CMK (cell line): ENCODE results near the gene HOPX.
"Not testable (repeated sequence)": the region's sequence is repeated elsewhere in the genome, so short reads cannot be mapped to it uniquely, and the experiment has no call there.

Source experiments
- DNase-seq: peaks from one replicate; pipeline ENCODE4 v3.0.0-alpha.2; 2010; ENCODE audit warnings: low read depth

The HOPX gene

DNA sequence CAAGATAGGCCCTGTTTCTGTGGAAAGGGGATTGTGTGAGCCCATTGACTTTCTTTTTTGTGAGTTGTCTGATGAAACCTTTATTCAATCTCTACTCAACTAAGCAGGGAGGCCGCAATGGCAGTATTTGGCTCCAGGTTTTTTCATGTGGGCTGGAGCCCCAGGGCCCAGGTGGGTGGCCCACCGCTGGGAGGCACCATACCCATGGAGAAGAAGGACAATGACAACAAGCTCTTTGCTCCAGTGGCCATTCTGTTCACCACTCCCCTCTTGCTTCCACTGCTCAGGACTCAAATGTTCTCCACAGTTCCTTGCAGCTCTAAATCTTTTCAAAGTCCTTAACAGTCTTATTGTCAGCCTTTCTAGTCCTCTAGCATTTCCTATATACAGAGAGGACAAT, 54.1 kb downstream of the HOPX start:
- DNase-seq = no peak

DNA sequence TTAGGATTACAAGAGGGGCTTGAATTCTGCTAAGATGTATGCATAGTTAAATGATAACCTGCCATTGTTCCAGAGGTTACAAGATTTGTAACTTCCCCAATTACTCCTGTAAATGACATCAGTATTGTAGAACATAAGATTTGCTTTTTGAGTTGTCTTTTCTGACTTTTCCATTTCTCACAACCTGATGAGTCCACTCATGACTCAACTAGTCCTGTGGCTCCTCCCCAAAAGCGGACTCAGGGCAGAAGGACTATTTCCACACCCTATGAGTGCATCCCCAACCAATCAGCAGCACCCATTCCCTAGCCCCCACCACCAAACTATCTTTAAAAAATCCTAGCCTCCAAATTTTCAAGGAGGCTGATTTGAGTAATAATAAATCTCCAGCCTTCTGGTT, 54.7 kb downstream of the HOPX start:
- DNase-seq = no peak

DNA sequence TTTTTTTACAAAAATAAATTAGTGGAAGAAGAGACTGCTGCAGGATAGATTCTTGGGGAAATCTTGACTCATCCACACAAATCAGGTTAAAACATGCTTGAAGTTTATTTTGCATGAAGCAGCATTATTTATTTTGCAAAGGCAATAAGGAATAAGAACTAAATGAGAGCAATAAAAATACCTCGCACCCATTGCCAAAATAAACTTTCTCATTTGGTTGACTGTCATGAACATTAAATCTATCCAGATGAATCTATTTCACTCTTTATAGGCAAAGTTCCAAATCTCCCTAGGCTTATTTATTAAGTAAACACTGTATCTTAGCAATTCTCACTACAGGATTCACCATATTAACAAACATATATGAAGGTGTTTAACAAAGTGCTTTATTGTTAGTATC, 58.9 kb downstream of the HOPX start:
- no peak for DNase-seq

DNA sequence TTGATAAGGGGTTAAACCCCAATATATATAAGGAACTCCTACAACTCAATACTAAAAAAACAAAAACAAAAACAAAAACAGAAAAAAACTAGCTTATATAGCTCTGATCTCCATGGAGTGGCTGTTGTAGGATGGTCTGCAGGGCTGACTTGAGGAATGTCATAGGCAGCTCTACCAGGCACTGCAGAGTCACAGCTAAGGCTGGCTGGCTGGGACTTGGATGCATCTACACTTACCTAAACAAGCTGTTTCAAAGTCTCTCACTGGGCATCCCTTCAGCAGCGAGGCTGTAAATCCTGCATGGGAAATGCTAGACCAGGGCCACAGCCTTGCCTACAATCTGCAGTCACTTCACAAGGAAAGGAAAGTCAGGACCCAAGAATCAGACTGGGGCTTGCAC, 61.3 kb downstream of the HOPX start:
- no peak for DNase-seq

DNA sequence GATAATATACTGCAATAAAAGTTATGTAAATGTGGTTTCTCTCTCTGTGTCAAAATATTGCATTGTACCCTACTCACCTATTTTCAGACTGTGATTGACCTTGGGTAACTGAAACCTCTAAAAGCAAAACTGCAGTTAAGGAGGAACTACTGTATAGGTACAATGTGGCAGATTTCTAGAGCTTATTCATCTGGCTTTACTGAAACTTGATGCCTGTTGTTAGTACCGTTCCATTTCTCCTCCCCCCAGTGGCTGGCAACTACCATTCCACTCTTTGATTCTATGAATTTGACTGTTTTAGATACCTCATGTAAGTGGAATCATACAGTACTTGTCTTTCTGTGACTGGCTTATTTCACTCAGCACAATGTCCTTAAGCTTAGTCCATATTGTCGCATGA, 61.9 kb downstream of the HOPX start:
- DNase-seq = no peak

DNA sequence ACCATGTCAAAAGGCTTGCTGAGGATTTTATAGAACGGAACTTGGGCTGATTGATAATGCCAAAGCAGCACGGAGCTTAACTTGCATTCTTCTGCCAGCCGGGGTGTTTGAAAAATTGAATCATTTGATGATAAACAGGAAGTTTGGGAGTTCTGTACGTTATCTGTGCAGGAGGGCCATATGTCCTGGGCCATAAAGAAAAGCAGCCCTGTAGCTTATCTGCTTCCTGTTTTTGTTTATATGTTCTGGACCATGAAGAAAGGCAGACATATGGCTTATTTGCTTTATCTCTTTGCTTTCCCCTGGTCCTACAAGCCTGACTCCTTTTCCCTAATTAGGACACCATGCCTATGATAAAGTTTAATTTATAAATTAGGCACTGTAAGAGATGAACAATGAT, 62.4 kb downstream of the HOPX start:
- no peak for DNase-seq

DNA sequence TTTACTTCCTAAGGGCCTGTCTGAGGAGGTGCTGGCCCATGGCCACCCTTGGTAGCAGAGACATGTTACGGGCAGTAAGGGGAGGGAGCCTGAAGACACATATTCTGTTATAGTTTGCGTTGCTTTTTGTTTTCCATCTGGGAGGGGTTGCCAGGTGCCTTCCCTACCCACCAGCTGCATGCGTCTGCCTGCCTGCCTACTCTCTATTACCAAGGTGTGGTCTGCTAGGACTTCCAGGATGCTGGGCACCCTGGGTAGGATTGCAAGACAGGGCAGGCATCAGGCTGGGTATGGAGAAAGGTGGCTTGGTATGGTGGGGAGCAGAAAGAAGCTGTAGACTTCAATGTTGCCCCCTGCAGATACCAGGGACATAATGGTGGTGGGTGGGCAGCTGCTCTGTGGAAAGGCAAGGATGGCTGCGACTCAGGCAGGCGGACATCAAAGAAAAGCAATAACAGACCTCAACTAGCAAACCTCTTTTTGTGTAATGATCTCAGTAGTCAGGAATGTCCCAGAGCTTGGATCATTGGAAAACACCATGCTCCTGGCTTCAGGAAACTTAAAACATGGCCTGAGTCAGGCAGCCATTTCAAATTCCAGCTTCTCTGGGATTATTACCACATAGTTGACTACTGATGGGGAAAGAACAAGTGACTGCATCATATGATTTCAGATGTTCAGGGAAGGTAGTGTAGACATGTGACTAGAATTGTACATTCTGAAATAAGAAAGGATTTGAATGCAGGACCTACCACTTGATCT, 67.8 kb downstream of the HOPX start:
- no peak for DNase-seq

DNA sequence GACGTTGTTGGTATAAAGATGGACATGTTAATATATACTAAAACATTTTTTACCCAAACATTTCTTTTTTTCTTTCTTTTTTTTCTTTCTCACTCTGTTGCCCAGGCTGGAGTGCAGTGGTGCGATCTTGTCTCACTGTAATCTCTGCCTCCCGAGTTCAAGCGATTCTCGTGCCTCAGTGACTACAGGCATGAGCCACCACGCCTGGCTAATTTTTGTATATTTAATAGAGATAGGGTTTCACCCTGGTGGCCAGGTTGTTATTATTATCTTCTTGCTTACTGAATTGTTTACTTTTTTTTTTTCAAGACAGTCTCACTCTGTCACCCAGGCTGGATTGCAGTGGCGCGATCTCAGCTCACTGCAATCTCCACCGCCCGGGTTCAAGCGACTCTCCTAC, 68.8 kb downstream of the HOPX start:
- DNase-seq = no peak

DNA sequence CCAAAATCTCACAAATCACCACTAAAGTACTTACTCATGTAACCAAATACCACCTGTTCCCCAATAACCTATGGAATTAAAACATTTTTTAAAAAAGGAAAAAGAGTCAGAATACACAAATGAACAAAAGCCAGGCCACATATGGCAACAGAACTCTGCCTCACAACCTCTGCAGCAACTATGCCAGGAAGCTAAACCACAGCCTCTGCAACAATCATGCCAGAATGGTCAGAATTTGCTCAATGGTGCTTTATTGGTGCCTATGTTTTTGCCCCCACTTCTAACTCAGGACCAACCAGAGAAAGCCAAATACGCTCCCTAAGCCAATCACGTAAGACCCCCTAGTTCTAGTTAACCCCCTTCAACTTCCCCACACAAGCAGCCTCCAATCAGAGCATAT, 69.6 kb downstream of the HOPX start:
- DNase-seq = no peak

DNA sequence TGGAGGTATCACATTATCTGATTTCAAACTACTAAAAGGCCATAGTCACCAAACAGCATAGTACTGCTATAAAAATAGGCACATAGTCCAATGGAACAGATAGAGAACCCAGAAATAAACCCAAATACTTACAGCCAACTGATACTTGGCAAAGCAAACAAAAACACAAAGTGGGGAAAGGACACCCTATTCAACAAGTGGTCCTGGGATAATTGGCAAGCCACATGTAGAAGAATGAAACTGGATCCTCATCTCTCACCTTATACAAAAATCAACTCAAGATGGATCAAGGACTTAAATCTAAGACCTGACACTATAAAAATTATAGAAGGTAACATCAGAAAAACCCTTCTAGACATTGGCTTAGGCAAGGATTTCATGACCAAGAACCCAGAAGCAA, 70.9 kb downstream of the HOPX start:
- not testable (repeated sequence) for DNase-seq

DNA sequence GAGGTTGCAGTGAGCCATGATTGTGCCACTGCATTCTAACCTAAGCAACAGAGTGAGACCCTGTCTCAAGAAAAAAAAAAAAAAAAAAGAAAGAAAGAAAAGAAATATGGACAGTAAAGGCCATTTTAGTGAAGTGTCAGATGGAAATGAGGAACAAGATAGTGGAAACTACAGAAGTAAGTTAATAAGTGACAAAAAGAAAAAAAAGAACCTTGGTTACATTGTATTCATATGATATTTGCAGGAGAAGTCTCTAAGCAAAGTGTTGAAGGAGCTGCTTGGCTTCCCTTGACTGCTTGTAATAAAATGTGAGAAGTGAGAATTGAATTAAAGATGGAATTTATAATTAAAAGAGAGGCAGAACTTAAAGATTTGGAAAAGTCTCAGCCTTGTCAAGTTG, 73.2 kb downstream of the HOPX start:
- no peak for DNase-seq

DNA sequence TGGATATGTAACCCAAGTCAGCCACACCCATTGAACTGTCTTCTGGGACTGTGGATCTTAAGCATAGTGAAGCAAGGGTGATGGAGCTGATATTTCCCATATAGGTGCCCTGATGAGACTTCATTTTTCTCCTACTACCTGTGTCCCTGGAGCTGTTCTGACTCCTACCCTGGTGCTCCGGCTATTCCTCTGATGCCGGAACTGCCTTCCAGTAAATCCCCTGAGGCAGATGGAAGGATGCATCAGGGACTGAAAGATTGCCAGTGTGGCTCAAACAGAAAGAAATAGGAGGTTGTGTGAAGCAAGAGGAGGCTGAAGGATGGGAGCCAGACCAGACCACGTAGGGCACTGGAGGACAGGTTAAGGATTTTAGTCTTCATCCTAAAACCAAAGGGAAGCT, 74.7 kb downstream of the HOPX start:
- no peak for DNase-seq

DNA sequence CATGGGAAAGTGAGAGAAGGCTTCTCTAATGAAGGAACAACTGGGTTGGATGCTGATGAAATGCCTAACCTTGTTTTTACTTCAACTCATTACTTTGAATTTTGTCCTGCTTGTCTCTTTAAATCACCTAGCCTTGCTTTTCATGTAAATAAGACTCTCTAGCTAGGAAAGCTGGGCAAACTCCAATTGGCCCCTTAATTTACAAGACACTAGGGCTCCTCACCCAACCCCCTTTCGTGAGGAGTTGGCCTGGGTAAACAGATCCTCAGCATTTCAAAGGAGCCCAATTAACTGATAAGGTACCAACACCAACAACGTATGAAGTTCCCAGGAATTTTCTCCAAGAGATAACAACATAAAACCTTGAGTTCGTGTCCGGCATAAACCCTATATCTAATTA, 75.6 kb downstream of the HOPX start:
- DNase-seq = not testable (repeated sequence)

DNA sequence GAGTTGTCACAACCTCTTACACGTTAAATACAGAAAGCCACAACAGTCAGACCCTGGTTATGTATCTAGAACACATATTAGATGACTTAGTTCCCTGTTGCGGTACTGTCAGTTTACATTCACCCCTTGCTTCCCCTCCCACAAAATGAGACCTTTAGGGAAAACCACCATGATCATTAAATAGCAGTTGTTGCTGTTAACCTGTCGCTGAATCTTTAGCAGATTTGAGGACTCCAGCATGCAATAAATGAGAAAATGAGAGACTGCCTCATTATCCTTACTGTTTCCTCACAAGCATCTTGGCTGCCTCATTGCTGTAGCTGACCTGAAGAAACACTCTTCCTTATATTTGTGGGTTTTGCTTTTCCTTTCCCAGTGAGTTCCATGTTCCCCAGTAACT, 77.8 kb downstream of the HOPX start:
- no peak for DNase-seq
